GM18951 (cell line): ENCODE results near the gene MYH15.
"Not testable (repeated sequence)": the region's sequence is repeated elsewhere in the genome, so short reads cannot be mapped to it uniquely, and the experiment has no call there.

Experiments used
- POLR2A ChIP-seq: IDR thresholded peaks from 4 replicates; pipeline ENCODE4 v1.6.1; 2011; ENCODE audit warnings: mild to moderate bottlenecking; ENCODE audit not compliant: insufficient read length, insufficient read depth; ENCODE audit errors: extremely low read depth
- in situ Hi-C: fragments of 300-500 bp; cut with MboI; formaldehyde crosslinking; loops from one replicate; pipeline ENCODE4 v1.12.0; 2022; ENCODE audit warnings: low sequenced_read_pairs, mixed read lengths, inconsistent platforms; ENCODE audit not compliant: unreplicated experiment

Gene MYH15

GRCh38 chr3:108393128-108393900, 117.1 kb downstream of the MYH15 start:
- in situ Hi-C loops = no loop called here

GRCh38 chr3:108391917-108392593, 118.3 kb downstream of the MYH15 start:
- TF ChIP-seq POLR2A = no peak
- in situ Hi-C loops = no loop called here

More at GRCh38 chr3:108393128-108393900, 117.1 kb downstream of the MYH15 start:
- no peak for TF ChIP-seq POLR2A

- no peak for TF ChIP-seq POLR2A
- in situ Hi-C loops = no loop called here
These were observed 121.0 kb downstream of the MYH15 start for GRCh38 chr3:108389372-108389771.

GRCh38 chr3:108388136-108389132, 122.0 kb downstream of the MYH15 start:
- in situ Hi-C loops = no loop called here
- TF ChIP-seq POLR2A = no peak

- in situ Hi-C loops = no loop called here
- TF ChIP-seq POLR2A = no peak
These were observed 123.3 kb downstream of the MYH15 start for GRCh38 chr3:108387063-108387462.

- in situ Hi-C loops = no loop called here
- TF ChIP-seq POLR2A = no peak
These were observed 127.1 kb downstream of the MYH15 start for GRCh38 chr3:108383306-108383705.

GRCh38 chr3:108381529-108382140, 128.8 kb downstream of the MYH15 start:
- no peak for TF ChIP-seq POLR2A
- in situ Hi-C loops = no loop called here

- in situ Hi-C loops = no loop called here
These were observed 130.1 kb downstream of the MYH15 start for GRCh38 chr3:108380128-108380795.

GRCh38 chr3:108378952-108379342, 131.4 kb downstream of the MYH15 start:
- in situ Hi-C loops = not testable (repeated sequence)

More at GRCh38 chr3:108380128-108380795, 130.1 kb downstream of the MYH15 start:
- no peak for TF ChIP-seq POLR2A

GRCh38 chr3:108378153-108378951, 132.0 kb downstream of the MYH15 start:
- no peak for TF ChIP-seq POLR2A
- in situ Hi-C loops = no loop called here

GRCh38 chr3:108377384-108377783, 133.0 kb downstream of the MYH15 start:
- no peak for TF ChIP-seq POLR2A

More at GRCh38 chr3:108377384-108377783, 133.0 kb downstream of the MYH15 start:
- in situ Hi-C loops = no loop called here
